ENCODE data around the gene GBA2.
A peak's percentile ranks its signal among the peaks of the same experiment; 100 is the strongest.

DNA sequence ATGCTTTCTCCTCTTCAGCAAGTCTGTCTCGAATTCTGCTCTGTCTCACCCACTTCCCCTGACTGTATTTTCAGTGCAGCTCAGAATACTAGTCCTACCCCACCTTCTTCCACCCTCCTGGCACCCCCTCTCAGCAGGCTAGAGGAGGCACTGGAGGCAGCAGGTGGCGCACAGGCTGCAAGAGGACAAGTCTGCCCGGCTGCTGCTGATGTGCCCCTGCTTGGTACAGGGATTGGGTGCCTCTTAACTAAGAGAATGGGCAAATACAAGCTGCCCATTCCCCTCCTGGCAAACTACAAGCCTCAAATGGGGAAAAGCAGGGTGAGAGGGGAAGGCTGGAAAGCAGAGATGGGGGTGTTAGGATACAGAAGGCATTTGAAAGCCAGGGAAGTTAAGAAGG lies 22.1 kb downstream of the GBA2 start:
- TF ChIP-seq POLR2A (IDR thresholded peaks at IDR 0.05) (no peak), CTCF (IDR thresholded peaks at IDR 0.05) (peak in 3 of 6 experiments; percentile 26 to 40 (median 31))

Measured in Peyer's patch (tissue), 4 donors.